ENCODE measurements around the gene GALNT12.

DNA sequence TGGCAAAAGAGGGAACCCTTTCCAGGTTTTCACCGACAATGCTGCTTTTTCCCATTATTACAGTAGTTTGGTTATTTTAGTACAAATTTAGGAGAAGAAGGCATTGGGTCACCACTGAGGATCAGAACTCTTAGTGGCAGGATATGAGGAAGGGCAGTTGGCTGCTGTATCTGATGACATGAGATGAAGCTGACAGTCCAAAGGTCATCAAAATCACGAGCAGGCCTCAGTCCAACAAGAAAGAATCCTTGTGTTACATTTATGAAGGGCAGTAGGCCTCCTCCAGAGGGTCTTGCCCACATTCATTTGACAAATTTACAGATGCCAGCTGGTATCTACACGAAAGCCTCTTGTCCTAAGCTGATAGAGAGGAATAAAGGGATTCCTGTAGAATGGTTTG lies 86.7 kb downstream of the GALNT12 start:
- no peak for TF ChIP-seq MZF1 (tag by site-specific recombination; IDR thresholded peaks at IDR 0.05; ENCODE audit: borderline replicate concordance)
- TF ChIP-seq, protein P1, sequence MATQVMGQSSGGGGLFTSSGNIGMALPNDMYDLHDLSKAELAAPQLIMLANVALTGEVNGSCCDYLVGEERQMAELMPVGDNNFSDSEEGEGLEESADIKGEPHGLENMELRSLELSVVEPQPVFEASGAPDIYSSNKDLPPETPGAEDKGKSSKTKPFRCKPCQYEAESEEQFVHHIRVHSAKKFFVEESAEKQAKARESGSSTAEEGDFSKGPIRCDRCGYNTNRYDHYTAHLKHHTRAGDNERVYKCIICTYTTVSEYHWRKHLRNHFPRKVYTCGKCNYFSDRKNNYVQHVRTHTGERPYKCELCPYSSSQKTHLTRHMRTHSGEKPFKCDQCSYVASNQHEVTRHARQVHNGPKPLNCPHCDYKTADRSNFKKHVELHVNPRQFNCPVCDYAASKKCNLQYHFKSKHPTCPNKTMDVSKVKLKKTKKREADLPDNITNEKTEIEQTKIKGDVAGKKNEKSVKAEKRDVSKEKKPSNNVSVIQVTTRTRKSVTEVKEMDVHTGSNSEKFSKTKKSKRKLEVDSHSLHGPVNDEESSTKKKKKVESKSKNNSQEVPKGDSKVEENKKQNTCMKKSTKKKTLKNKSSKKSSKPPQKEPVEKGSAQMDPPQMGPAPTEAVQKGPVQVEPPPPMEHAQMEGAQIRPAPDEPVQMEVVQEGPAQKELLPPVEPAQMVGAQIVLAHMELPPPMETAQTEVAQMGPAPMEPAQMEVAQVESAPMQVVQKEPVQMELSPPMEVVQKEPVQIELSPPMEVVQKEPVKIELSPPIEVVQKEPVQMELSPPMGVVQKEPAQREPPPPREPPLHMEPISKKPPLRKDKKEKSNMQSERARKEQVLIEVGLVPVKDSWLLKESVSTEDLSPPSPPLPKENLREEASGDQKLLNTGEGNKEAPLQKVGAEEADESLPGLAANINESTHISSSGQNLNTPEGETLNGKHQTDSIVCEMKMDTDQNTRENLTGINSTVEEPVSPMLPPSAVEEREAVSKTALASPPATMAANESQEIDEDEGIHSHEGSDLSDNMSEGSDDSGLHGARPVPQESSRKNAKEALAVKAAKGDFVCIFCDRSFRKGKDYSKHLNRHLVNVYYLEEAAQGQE (tag by site-specific recombination; IDR thresholded peaks at IDR 0.05) = no peak
- TF ChIP-seq, protein P2, sequence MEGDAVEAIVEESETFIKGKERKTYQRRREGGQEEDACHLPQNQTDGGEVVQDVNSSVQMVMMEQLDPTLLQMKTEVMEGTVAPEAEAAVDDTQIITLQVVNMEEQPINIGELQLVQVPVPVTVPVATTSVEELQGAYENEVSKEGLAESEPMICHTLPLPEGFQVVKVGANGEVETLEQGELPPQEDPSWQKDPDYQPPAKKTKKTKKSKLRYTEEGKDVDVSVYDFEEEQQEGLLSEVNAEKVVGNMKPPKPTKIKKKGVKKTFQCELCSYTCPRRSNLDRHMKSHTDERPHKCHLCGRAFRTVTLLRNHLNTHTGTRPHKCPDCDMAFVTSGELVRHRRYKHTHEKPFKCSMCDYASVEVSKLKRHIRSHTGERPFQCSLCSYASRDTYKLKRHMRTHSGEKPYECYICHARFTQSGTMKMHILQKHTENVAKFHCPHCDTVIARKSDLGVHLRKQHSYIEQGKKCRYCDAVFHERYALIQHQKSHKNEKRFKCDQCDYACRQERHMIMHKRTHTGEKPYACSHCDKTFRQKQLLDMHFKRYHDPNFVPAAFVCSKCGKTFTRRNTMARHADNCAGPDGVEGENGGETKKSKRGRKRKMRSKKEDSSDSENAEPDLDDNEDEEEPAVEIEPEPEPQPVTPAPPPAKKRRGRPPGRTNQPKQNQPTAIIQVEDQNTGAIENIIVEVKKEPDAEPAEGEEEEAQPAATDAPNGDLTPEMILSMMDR (tag by site-specific recombination; IDR thresholded peaks at IDR 0.05) = no peak
- TF ChIP-seq ZNF138 (tag by site-specific recombination; IDR thresholded peaks at IDR 0.05; ENCODE audit: borderline replicate concordance) = no peak
- TF ChIP-seq ZNF311 (tag by site-specific recombination; IDR thresholded peaks at IDR 0.05; ENCODE audit: borderline replicate concordance) = no peak
- TF ChIP-seq KLF9 (tag by site-specific recombination; IDR thresholded peaks at IDR 0.05; ENCODE audit: low read depth) = no peak
- TF ChIP-seq ZNF335 (tag by site-specific recombination; conservative IDR thresholded peaks at IDR 0.05) = no peak

Data from HEK293 (cell line).